Keratinocyte (primary cell): Measurements from ENCODE around the gene ZNF496. TPM values are rescaled to one million over a fixed set of nuclear protein-coding genes. Genes with fewer than 3 reads are reported as not detected.

Experiments used
- DNase-seq: peaks from one replicate; pipeline ENCODE4 v3.0.0-alpha.2; 2011; ENCODE audit warnings: low read depth, missing footprints, low spot score
- FAIRE-seq: peaks from 2 replicates; lab custom pipeline; 2011; peaks lifted over from hg19 to GRCh38; lab: Jason Lieb, UNC
- H2AFZ ChIP-seq: 2 replicates; pipeline ENCODE4 v1.6.0; 2012; ENCODE audit warnings: low read length, control low read depth, inconsistent platforms; ENCODE audit not compliant: control insufficient read depth
- H3K27ac ChIP-seq: 2 replicates; pipeline ENCODE4 v1.5.1; 2011; ENCODE audit warnings: low read length; ENCODE audit not compliant: control insufficient read depth, insufficient read depth
- H3K27me3 ChIP-seq: 3 replicates; pipeline ENCODE4 v1.6.0; 2011; ENCODE audit warnings: low read length; ENCODE audit not compliant: control insufficient read depth, insufficient read depth; ENCODE audit errors: extremely low read depth
- H3K36me3 ChIP-seq, 2 experiments: 2 replicates in 1 of 2; 3 replicates in 1 of 2; pipeline ENCODE4 v1.5.1; 2011; ENCODE audit warnings: low read length in 2 of 2, mild to moderate bottlenecking in 1 of 2; ENCODE audit not compliant: control insufficient read depth in 2 of 2, insufficient read depth in 2 of 2; ENCODE audit errors: extremely low read depth in 1 of 2
- H3K4me1 ChIP-seq: 3 replicates; pipeline ENCODE4 v1.5.1; 2011; ENCODE audit warnings: low read length; ENCODE audit not compliant: control insufficient read depth, insufficient read depth; ENCODE audit errors: extremely low read depth
- H3K4me2 ChIP-seq: 3 replicates; pipeline ENCODE4 v1.6.0; 2011; ENCODE audit warnings: low read depth, low read length; ENCODE audit not compliant: control insufficient read depth, insufficient read depth; ENCODE audit errors: extremely low read depth
- H3K4me3 ChIP-seq, 3 experiments: fragments of 200-600 bp in 1 of 3; sonication (generic) in 1 of 3; 2 replicates in 2 of 3; 3 replicates in 1 of 3; pipeline ENCODE4 v1.5.1; 2011 to 2016; ENCODE audit warnings: low read length in 3 of 3, mild to moderate bottlenecking in 3 of 3, control low read depth in 2 of 3, inconsistent platforms in 1 of 3, low read depth in 1 of 3, mixed read lengths in 1 of 3, mixed run types in 1 of 3, moderate library complexity in 1 of 3; ENCODE audit not compliant: control insufficient read depth in 2 of 3, insufficient read depth in 2 of 3; ENCODE audit errors: extremely low read depth in 1 of 3
- H3K79me2 ChIP-seq: 2 replicates; pipeline ENCODE4 v1.6.0; 2012; ENCODE audit warnings: low read length; ENCODE audit not compliant: control insufficient read depth, insufficient read depth
- H3K9ac ChIP-seq: 3 replicates; pipeline ENCODE4 v1.6.0; 2011; ENCODE audit warnings: low read length; ENCODE audit not compliant: control insufficient read depth, insufficient read depth; ENCODE audit errors: extremely low read depth
- H3K9me1 ChIP-seq: 3 replicates; pipeline ENCODE4 v1.6.0; 2011; ENCODE audit warnings: low read length; ENCODE audit not compliant: control insufficient read depth, insufficient read depth; ENCODE audit errors: extremely low read depth
- H3K9me3 ChIP-seq: 2 replicates; pipeline ENCODE4 v1.5.1; 2012; ENCODE audit warnings: low read depth, low read length; ENCODE audit not compliant: control insufficient read depth
- H4K20me1 ChIP-seq: 3 replicates; pipeline ENCODE4 v1.6.0; 2011; ENCODE audit warnings: low read length; ENCODE audit not compliant: control insufficient read depth, insufficient read depth; ENCODE audit errors: extremely low read depth
- CTCF ChIP-seq, 3 experiments: IDR thresholded peaks in 1 of 3; conservative IDR thresholded peaks in 1 of 3; optimal IDR thresholded peaks in 1 of 3; 2 replicates in 2 of 3; 3 replicates in 1 of 3; pipeline versions ENCODE3 to v1.5.1; 2011; ENCODE audit warnings: low read length in 3 of 3, mild to moderate bottlenecking in 3 of 3, moderate library complexity in 2 of 3, control low read depth in 1 of 3, inconsistent platforms in 1 of 3; ENCODE audit not compliant: insufficient read depth in 2 of 3; ENCODE audit errors: extremely low read depth in 1 of 3
- EZH2 ChIP-seq: IDR thresholded peaks from one replicate; pipeline ENCODE4 v1.6.1; 2012; ENCODE audit warnings: inconsistent platforms, mild to moderate bottlenecking, low read length, moderate library complexity
- dilution Hi-C: fragments of 300-500 bp; cut with MboI; formaldehyde crosslinking; loops from one replicate; pipeline ENCODE4 v1.7.0; 2020; ENCODE audit warnings: low sequenced_read_pairs; ENCODE audit not compliant: extremely low pct_ligation_motif_present
- polyA plus RNA-seq, 5 experiments: library from polyadenylated mRNA; depleted of rRNA in 3 of 5; stranded (reverse) in 3 of 5; stranded (forward) in 1 of 5; unstranded in 1 of 5; fragments of >200 nt; gene quantifications; 1 replicate in 1 of 5; 2 replicates in 3 of 5; 3 replicates in 1 of 5; pipeline versions ENCODE4 v1.2.1 to v1.2.3, GENCODE V29; 2011 to 2012; ENCODE audit warnings: missing spikeins in 2 of 5, low read depth in 1 of 5, low replicate concordance in 1 of 5

The ZNF496 gene
- polyA plus RNA-seq, 1 donor (not counting 4 experiments of a cell fraction or from before 2014, with no cell fraction given) = 8.9 TPM

- no peak overlapping the region for H3K4me3 ChIP-seq
- FAIRE-seq = no peak
- no peak overlapping the region for H2AFZ ChIP-seq
- no peaks in the 10 kb centered on the region for H3K9me3 ChIP-seq
- H3K4me2 ChIP-seq = no peak overlapping the region
- no peak overlapping the region for H3K9ac ChIP-seq
- H3K79me2 ChIP-seq = no peaks in the 10 kb centered on the region
- no peaks in the 10 kb centered on the region for H4K20me1 ChIP-seq
- TF ChIP-seq CTCF (optimal IDR thresholded peaks at IDR 0.05 in 1 of 3, IDR thresholded peaks at IDR 0.05 in 1 of 3, conservative IDR thresholded peaks at IDR 0.05 in 1 of 3; ENCODE audit: extremely low read depth in 1 of 3, insufficient read depth in 2 of 3, low read length in 3 of 3) = no peak
- H3K9me1 ChIP-seq = no peaks in the 10 kb centered on the region
- dilution Hi-C loops = no loop called here
- H3K36me3 ChIP-seq = no peaks in the 10 kb centered on the region
- H3K27ac ChIP-seq = no peak overlapping the region
- H3K27me3 ChIP-seq = no peaks in the 10 kb centered on the region
- DNase-seq = no peak
- no peaks in the 10 kb centered on the region for H3K4me1 ChIP-seq
Observed at GRCh38 chr1:247287460-247287859, 44.2 kb downstream of the ZNF496 start.

- H3K36me3 ChIP-seq = no peaks in the 10 kb centered on the region
- no peaks in the 10 kb centered on the region for H3K4me1 ChIP-seq
- no peaks in the 10 kb centered on the region for H3K9me3 ChIP-seq
- no peak overlapping the region for H3K9ac ChIP-seq
- H3K4me2 ChIP-seq = no peak overlapping the region
- no peaks in the 10 kb centered on the region for H3K27me3 ChIP-seq
- dilution Hi-C loops = no loop called here
- H2AFZ ChIP-seq = no peak overlapping the region
- no peak overlapping the region for H3K4me3 ChIP-seq
- no peaks in the 10 kb centered on the region for H3K9me1 ChIP-seq
- no peak for FAIRE-seq
- no peaks in the 10 kb centered on the region for H3K79me2 ChIP-seq
- no peaks in the 10 kb centered on the region for H4K20me1 ChIP-seq
- DNase-seq = no peak
- TF ChIP-seq CTCF (optimal IDR thresholded peaks at IDR 0.05 in 1 of 3, IDR thresholded peaks at IDR 0.05 in 1 of 3, conservative IDR thresholded peaks at IDR 0.05 in 1 of 3; ENCODE audit: extremely low read depth in 1 of 3, insufficient read depth in 2 of 3, low read length in 3 of 3) (no peak), EZH2 (no peak)
- H3K27ac ChIP-seq = no peak overlapping the region
Observed at GRCh38 chr1:247286134-247286670, 45.5 kb downstream of the ZNF496 start.
